HG03139 (cell line): ENCODE measurements around the gene MBOAT7.
A peak's percentile ranks its signal among the peaks of the same experiment; 100 is the strongest.
"Not testable (repeated sequence)": the region's sequence is repeated elsewhere in the genome, so short reads cannot be mapped to it uniquely, and the experiment has no call there.

Source experiments
- ATAC-seq: cut with Tn5 transposase; IDR thresholded peaks from one replicate; pipeline ENCODE4 v1.9.1; 2021; ENCODE audit not compliant: unreplicated experiment

The MBOAT7 gene

GRCh38 chr19:54189145-54189734, at the start of gene MBOAT7:
Gene MBOAT7, minus strand, starts transcription at chr19:54189580. Its CDS starts 1,072 bp downstream, at chr19:54188508.
- ATAC-seq = peak; percentile 31

GRCh38 chr19:54233941-54234340, 44.6 kb upstream of the MBOAT7 start:
- no peak for ATAC-seq

- ATAC-seq = no peak
These were observed 41.9 kb upstream of the MBOAT7 start for GRCh38 chr19:54231077-54231931.

GRCh38 chr19:54230031-54230430, 40.7 kb upstream of the MBOAT7 start:
- no peak for ATAC-seq

GRCh38 chr19:54229146-54229545, 39.8 kb upstream of the MBOAT7 start:
- no peak for ATAC-seq

GRCh38 chr19:54224619-54225018, 35.2 kb upstream of the MBOAT7 start:
- not testable (repeated sequence) for ATAC-seq

- ATAC-seq = not testable (repeated sequence)
These were observed 34.5 kb upstream of the MBOAT7 start for GRCh38 chr19:54223937-54224281.

GRCh38 chr19:54223277-54223936, 34.0 kb upstream of the MBOAT7 start:
- not testable (repeated sequence) for ATAC-seq

- not testable (repeated sequence) for ATAC-seq
These were observed 33.3 kb upstream of the MBOAT7 start, which contains the start of gene LILRB3 for GRCh38 chr19:54222474-54223276. Gene LILRB3, minus strand, starts transcription at chr19:54223007. Its CDS starts 31 bp downstream, at chr19:54222976.

GRCh38 chr19:54221947-54222346, 32.6 kb upstream of the MBOAT7 start:
- not testable (repeated sequence) for ATAC-seq

- ATAC-seq = not testable (repeated sequence)
These were observed 30.3 kb upstream of the MBOAT7 start for GRCh38 chr19:54219702-54220101.

- no peak for ATAC-seq
These were observed 29.7 kb upstream of the MBOAT7 start for GRCh38 chr19:54218960-54219661.

- ATAC-seq = no peak
These were observed 28.9 kb upstream of the MBOAT7 start for GRCh38 chr19:54218259-54218658.

GRCh38 chr19:54217517-54218247, 28.3 kb upstream of the MBOAT7 start:
- ATAC-seq = not testable (repeated sequence)

- ATAC-seq = no peak
These were observed 27.5 kb upstream of the MBOAT7 start for GRCh38 chr19:54216869-54217268.

- ATAC-seq = not testable (repeated sequence)
These were observed 25.4 kb upstream of the MBOAT7 start for GRCh38 chr19:54214734-54215133.

GRCh38 chr19:54214217-54214616, 24.8 kb upstream of the MBOAT7 start:
- ATAC-seq = not testable (repeated sequence)

GRCh38 chr19:54211235-54211634, 21.9 kb upstream of the MBOAT7 start:
- ATAC-seq = no peak

GRCh38 chr19:54209811-54210494, 20.6 kb upstream of the MBOAT7 start:
- no peak for ATAC-seq
